ENCODE data around the gene STK10. TPM values are rescaled to one million over a fixed set of nuclear protein-coding genes. Genes with fewer than 3 reads are reported as not detected.

The STK10 gene
- total and polyA plus RNA-seq, 4 donors, result 2.8 to 21.7 (median 7.7) TPM

DNA sequence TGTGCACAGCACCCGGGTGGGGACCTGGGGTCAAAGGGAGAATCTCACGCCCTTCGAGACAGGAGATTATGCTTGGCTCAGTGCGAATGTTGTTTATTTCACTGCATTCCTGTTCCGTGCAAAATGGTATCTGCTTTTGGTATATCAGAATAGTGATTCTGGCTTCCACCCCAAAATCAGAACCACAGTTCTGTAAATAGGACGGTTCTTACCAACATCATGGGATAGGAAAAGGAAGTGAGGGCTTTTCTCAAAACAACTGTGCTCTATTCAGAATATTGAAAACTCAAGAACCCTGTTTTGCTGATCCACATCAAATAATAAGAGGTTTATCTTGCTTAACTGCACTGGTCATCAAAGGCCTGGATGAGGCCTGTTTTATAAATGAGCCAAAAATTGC, 129.9 kb downstream of the STK10 start:
- Histone ChIP-seq H3K27ac (ENCODE audit: low read depth in 1 of 2, low read length in 2 of 2) (no peak overlapping the region), H3K9me3 (ENCODE audit: control insufficient read depth in 4 of 4, low read length in 3 of 4) (no peaks in the 10 kb centered on the region), H3K4me3 (ENCODE audit: low read depth in 1 of 3, low read length in 3 of 3) (no peak overlapping the region), H3K27me3 (ENCODE audit: control insufficient read depth in 4 of 4, insufficient read depth in 4 of 4, low read length in 3 of 4) (no peaks in the 10 kb centered on the region), H3K9ac (ENCODE audit: low read depth in 1 of 2, low read length in 2 of 2) (no peak overlapping the region), H3K36me3 (ENCODE audit: control insufficient read depth in 4 of 4, insufficient read depth in 3 of 4, low read depth in 1 of 4, low read length in 3 of 4) (peaks cover 4 to 5% (median 4%) of the 10 kb centered on the region in 4 donors), H3K4me1 (ENCODE audit: control insufficient read depth in 4 of 4, insufficient read depth in 4 of 4, low read length in 3 of 4) (no peaks in the 10 kb centered on the region)
- 73% methylated on average over 6 of the region's 6 CpGs for WGBS
- no peak for DNase-seq (ENCODE audit: low spot score)
- TF ChIP-seq, protein P1, sequence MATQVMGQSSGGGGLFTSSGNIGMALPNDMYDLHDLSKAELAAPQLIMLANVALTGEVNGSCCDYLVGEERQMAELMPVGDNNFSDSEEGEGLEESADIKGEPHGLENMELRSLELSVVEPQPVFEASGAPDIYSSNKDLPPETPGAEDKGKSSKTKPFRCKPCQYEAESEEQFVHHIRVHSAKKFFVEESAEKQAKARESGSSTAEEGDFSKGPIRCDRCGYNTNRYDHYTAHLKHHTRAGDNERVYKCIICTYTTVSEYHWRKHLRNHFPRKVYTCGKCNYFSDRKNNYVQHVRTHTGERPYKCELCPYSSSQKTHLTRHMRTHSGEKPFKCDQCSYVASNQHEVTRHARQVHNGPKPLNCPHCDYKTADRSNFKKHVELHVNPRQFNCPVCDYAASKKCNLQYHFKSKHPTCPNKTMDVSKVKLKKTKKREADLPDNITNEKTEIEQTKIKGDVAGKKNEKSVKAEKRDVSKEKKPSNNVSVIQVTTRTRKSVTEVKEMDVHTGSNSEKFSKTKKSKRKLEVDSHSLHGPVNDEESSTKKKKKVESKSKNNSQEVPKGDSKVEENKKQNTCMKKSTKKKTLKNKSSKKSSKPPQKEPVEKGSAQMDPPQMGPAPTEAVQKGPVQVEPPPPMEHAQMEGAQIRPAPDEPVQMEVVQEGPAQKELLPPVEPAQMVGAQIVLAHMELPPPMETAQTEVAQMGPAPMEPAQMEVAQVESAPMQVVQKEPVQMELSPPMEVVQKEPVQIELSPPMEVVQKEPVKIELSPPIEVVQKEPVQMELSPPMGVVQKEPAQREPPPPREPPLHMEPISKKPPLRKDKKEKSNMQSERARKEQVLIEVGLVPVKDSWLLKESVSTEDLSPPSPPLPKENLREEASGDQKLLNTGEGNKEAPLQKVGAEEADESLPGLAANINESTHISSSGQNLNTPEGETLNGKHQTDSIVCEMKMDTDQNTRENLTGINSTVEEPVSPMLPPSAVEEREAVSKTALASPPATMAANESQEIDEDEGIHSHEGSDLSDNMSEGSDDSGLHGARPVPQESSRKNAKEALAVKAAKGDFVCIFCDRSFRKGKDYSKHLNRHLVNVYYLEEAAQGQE (IDR thresholded peaks at IDR 0.05), result no peak
- TF ChIP-seq, protein P2, sequence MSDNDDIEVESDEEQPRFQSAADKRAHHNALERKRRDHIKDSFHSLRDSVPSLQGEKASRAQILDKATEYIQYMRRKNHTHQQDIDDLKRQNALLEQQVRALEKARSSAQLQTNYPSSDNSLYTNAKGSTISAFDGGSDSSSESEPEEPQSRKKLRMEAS (IDR thresholded peaks at IDR 0.05), result no peak
- TF ChIP-seq YY1 (IDR thresholded peaks at IDR 0.05) (no peak), RAD21 (IDR thresholded peaks at IDR 0.05) (no peak), NR2F2 (IDR thresholded peaks at IDR 0.05) (no peak), ATF3 (IDR thresholded peaks at IDR 0.05) (no peak), FOXA1 (IDR thresholded peaks at IDR 0.05) (no peak), TAF1 (conservative IDR thresholded peaks at IDR 0.05) (no peak), HNF4G (IDR thresholded peaks at IDR 0.05) (no peak)

DNA sequence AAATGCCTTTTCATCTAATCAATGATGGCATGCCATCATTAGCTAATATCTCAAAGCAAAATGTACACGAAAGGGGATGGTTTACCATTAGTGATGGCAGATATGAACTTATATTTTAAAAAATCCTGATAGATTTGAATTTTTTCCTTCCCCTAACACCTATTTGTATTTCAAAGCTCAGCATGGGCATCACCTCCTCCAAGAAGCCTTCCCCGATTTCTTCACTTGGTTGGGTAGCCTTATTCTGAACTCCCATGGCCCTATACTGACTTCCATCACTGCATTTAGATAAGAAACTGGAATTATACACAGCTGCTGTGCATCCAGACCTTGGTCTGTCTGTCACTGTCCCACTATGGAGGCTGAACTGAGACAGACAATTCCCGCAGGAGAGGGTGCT, 132.0 kb downstream of the STK10 start:
- no peak overlapping the region for H3K4me3 ChIP-seq (ENCODE audit: low read depth in 1 of 3, low read length in 3 of 3)
- 95% methylated on average over 3 of the region's 3 CpGs for WGBS
- no peak overlapping the region for H3K27ac ChIP-seq (ENCODE audit: low read depth in 1 of 2, low read length in 2 of 2)
- no peaks in the 10 kb centered on the region for H3K27me3 ChIP-seq (ENCODE audit: control insufficient read depth in 4 of 4, insufficient read depth in 4 of 4, low read length in 3 of 4)
- TF ChIP-seq HNF4G (IDR thresholded peaks at IDR 0.05), result no peak
- TF ChIP-seq, protein P3, sequence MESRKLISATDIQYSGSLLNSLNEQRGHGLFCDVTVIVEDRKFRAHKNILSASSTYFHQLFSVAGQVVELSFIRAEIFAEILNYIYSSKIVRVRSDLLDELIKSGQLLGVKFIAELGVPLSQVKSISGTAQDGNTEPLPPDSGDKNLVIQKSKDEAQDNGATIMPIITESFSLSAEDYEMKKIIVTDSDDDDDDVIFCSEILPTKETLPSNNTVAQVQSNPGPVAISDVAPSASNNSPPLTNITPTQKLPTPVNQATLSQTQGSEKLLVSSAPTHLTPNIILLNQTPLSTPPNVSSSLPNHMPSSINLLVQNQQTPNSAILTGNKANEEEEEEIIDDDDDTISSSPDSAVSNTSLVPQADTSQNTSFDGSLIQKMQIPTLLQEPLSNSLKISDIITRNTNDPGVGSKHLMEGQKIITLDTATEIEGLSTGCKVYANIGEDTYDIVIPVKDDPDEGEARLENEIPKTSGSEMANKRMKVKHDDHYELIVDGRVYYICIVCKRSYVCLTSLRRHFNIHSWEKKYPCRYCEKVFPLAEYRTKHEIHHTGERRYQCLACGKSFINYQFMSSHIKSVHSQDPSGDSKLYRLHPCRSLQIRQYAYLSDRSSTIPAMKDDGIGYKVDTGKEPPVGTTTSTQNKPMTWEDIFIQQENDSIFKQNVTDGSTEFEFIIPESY (IDR thresholded peaks at IDR 0.05), result no peak
- TF ChIP-seq EGR1 (IDR thresholded peaks at IDR 0.05; ENCODE audit: low read depth in 2 of 2), result no peak
- no peak for TF ChIP-seq HNF4A (conservative IDR thresholded peaks at IDR 0.05)
- TF ChIP-seq, protein P2 (IDR thresholded peaks at IDR 0.05), result no peak
- no peak for TF ChIP-seq RXRA (IDR thresholded peaks at IDR 0.05)
- TF ChIP-seq CTCF (IDR thresholded peaks at IDR 0.05; ENCODE audit: low read depth, low read length, missing input control), result no peak
- no peak for TF ChIP-seq YY1 (IDR thresholded peaks at IDR 0.05)
- no peak for TF ChIP-seq JUND (IDR thresholded peaks at IDR 0.05)
- TF ChIP-seq, protein P1 (IDR thresholded peaks at IDR 0.05), result no peak
- no peaks in the 10 kb centered on the region for H3K9me3 ChIP-seq (ENCODE audit: control insufficient read depth in 4 of 4, low read length in 3 of 4)
- H3K36me3 ChIP-seq (ENCODE audit: control insufficient read depth in 4 of 4, insufficient read depth in 3 of 4, low read depth in 1 of 4, low read length in 3 of 4), result peaks cover 4 to 10% (median 7%) of the 10 kb centered on the region in 4 donors
- no peak for DNase-seq (ENCODE audit: low spot score)
- no peaks in the 10 kb centered on the region for H3K4me1 ChIP-seq (ENCODE audit: control insufficient read depth in 4 of 4, insufficient read depth in 4 of 4, low read length in 3 of 4)
- H3K9ac ChIP-seq (ENCODE audit: low read depth in 1 of 2, low read length in 2 of 2), result no peak overlapping the region
